BE2C (cell line): ENCODE measurements around the gene KNOP1.

Source experiments
- DNase-seq: peaks from one replicate; pipeline ENCODE4 v3.0.0-alpha.2; 2020
- H3K27me3 ChIP-seq: fragments of 250-450 bp; sonication (Bioruptor Pico); 2 replicates; pipeline ENCODE4 v1.5.1; 2020; ENCODE audit warnings: mild to moderate bottlenecking
- H3K36me3 ChIP-seq: fragments of 250-450 bp; sonication (Bioruptor Pico); 2 replicates; pipeline ENCODE4 v1.5.1; 2020; ENCODE audit warnings: mild to moderate bottlenecking
- H3K4me1 ChIP-seq: fragments of 250-450 bp; sonication (Bioruptor Pico); 2 replicates; pipeline ENCODE4 v1.5.1; 2020
- H3K4me3 ChIP-seq: 2 replicates; pipeline ENCODE4 v1.5.1; 2011; ENCODE audit warnings: low read depth, low read length
- H3K9me3 ChIP-seq: fragments of 250-450 bp; sonication (Bioruptor Pico); 2 replicates; pipeline ENCODE4 v1.5.1; 2020
- TF ChIP-seq, protein P1 (sequence below): IDR thresholded peaks from 2 replicates; pipeline ENCODE4 v1.5.1; 2012; ENCODE audit warnings: mild to moderate bottlenecking, low read depth, low read length

KNOP1 gene

DNA sequence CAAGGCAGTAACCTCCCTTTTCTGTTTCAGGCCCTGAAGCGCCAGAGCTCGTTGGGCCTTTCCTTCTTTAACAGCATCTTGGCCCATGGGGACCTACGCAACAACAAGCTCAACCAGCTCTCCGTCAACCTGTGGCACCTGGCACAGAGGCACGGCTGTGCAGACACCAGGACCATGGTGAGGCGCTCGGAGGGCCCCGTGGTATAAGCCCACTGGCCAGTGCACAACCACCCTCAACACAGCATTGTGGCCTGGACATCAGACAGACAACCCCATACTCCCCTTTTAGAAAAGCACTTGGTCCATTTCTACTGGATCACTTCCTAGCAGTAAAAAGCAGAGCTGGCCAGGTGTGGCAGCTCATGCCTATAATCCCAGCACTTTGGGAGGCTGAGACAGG is 18.6 kb downstream of the KNOP1 start:
- Histone ChIP-seq H3K4me3 (no peak overlapping the region), H3K36me3 (peaks cover 51% of the 10 kb centered on the region), H3K9me3 (no peaks in the 10 kb centered on the region)

GRCh38 chr16:19698480-19699465 is 19.3 kb downstream of the KNOP1 start:
- Histone ChIP-seq H3K36me3 (peaks cover 44% of the 10 kb centered on the region), H3K4me3 (no peak overlapping the region), H3K4me1 (0 out of 2 replicates have a peak, but pooled peaks cover 4% of the 10 kb centered on the region), H3K9me3 (no peaks in the 10 kb centered on the region), H3K27me3 (no peaks in the 10 kb centered on the region)
- no peak for DNase-seq
- TF ChIP-seq, protein P1, sequence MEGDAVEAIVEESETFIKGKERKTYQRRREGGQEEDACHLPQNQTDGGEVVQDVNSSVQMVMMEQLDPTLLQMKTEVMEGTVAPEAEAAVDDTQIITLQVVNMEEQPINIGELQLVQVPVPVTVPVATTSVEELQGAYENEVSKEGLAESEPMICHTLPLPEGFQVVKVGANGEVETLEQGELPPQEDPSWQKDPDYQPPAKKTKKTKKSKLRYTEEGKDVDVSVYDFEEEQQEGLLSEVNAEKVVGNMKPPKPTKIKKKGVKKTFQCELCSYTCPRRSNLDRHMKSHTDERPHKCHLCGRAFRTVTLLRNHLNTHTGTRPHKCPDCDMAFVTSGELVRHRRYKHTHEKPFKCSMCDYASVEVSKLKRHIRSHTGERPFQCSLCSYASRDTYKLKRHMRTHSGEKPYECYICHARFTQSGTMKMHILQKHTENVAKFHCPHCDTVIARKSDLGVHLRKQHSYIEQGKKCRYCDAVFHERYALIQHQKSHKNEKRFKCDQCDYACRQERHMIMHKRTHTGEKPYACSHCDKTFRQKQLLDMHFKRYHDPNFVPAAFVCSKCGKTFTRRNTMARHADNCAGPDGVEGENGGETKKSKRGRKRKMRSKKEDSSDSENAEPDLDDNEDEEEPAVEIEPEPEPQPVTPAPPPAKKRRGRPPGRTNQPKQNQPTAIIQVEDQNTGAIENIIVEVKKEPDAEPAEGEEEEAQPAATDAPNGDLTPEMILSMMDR: no peak

More for the DNA sequence above, 18.6 kb downstream of the KNOP1 start:
- Histone ChIP-seq H3K27me3 (no peaks in the 10 kb centered on the region), H3K4me1 (0 out of 2 replicates have a peak, but pooled peaks cover 4% of the 10 kb centered on the region)
- no peak for DNase-seq
- TF ChIP-seq, protein P1: no peak

DNA sequence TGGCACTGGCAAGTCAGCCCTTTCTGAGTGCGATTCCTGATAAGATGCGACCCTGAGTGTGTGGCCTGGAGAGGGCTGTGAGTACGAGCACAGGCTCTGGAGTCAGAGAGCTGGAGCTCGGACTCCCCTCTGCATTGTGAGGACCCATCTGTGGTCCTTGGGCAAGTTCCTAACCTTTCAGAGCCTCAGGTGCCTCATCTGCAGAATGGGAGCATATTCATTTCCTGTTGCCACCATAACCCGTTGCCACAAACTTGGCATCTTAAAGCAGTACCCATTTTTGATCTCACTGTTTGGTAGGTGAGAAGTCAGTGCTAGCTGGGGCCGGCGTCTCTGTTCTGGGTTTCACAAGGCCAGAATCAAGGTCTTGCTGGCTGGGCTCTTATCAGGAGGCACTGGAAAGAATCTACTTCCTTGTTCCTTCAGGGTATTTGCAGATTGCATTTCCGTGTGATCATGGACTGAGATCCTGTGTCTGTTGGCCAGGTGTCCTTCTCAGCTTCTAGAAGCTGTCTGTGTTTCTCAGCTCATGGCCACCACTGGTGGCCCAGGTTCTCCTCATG is 20.2 kb downstream of the KNOP1 start:
- Histone ChIP-seq H3K4me3 (no peak overlapping the region), H3K36me3 (peaks cover 41% of the 10 kb centered on the region), H3K27me3 (no peaks in the 10 kb centered on the region), H3K4me1 (0 out of 2 replicates have a peak, but pooled peaks cover 4% of the 10 kb centered on the region), H3K9me3 (no peaks in the 10 kb centered on the region)
- TF ChIP-seq, protein P1: no peak
- no peak for DNase-seq

GRCh38 chr16:19696961-19697360 is 21.1 kb downstream of the KNOP1 start:
- TF ChIP-seq, protein P1: no peak
- H3K9me3 ChIP-seq: no peaks in the 10 kb centered on the region
- H3K4me1 ChIP-seq: 0 out of 2 replicates have a peak, but pooled peaks cover 4% of the 10 kb centered on the region
- peaks cover 40% of the 10 kb centered on the region for H3K36me3 ChIP-seq
- no peak overlapping the region for H3K4me3 ChIP-seq
- no peaks in the 10 kb centered on the region for H3K27me3 ChIP-seq
- no peak for DNase-seq

GRCh38 chr16:19696328-19696727 is 21.7 kb downstream of the KNOP1 start:
- Histone ChIP-seq H3K36me3 (peaks cover 35% of the 10 kb centered on the region), H3K4me3 (no peak overlapping the region), H3K4me1 (0 out of 2 replicates have a peak, but pooled peaks cover 4% of the 10 kb centered on the region), H3K9me3 (no peaks in the 10 kb centered on the region), H3K27me3 (no peaks in the 10 kb centered on the region)
- no peak for DNase-seq
- TF ChIP-seq, protein P1: no peak

GRCh38 chr16:19694989-19695388 is 23.0 kb downstream of the KNOP1 start:
- Histone ChIP-seq H3K9me3 (no peaks in the 10 kb centered on the region), H3K36me3 (peaks cover 32% of the 10 kb centered on the region), H3K4me3 (no peak overlapping the region), H3K27me3 (no peaks in the 10 kb centered on the region), H3K4me1 (0 out of 2 replicates have a peak, but pooled peaks cover 4% of the 10 kb centered on the region)
- TF ChIP-seq, protein P1: no peak
- DNase-seq: no peak
